K562 (cell line): ENCODE measurements around the gene SHISA8. TPM values are rescaled to one million over a fixed set of nuclear protein-coding genes. Genes with fewer than 3 reads are reported as not detected.

ENCODE experiments used
- ATAC-seq: fragments of 200-7000 bp; cut with Tn5 transposase; 3 replicates; pipeline ENCODE4 v1.9.1; 2020; ENCODE audit warnings: moderate library complexity
- BruUV-seq: library from RNA; stranded (reverse); fragments of 400-500 nt; replicated peaks from 2 replicates; lab custom pipeline; 2021; lab: Mats Ljungman, UMichigan
- CTCF ChIA-PET: fragments of 300-600 bp; formaldehyde crosslinking; extraction: SDS; loops from one replicate; lab custom pipeline; 2021; ENCODE audit warnings: low intra/inter-chr PET ratio; lab: Yijun Ruan, JAX
- POLR2A ChIA-PET: fragments of 300-600, 350-650 bp; sonication (Branson Sonifier 250); formaldehyde crosslinking; extraction: SDS; loops from one replicate; lab custom pipeline; 2021; ENCODE audit warnings: antibody characterized with exemption, inconsistent platforms; lab: Yijun Ruan, JAX
- DNase-seq, 4 experiments: peaks; one replicate each; pipeline versions ENCODE4 v3.0.0 to v3.0.0-alpha.2; 2011 to 2018; ENCODE audit warnings: low spot score in 3 of 4, mixed read lengths in 3 of 4; ENCODE audit errors: extremely low read depth in 1 of 4
- FAIRE-seq: peaks from 2 replicates; lab custom pipeline; 2011; peaks lifted over from hg19 to GRCh38; lab: Jason Lieb, UNC
- H2AFZ ChIP-seq: 2 replicates; pipeline ENCODE4 v1.6.0; 2011; ENCODE audit warnings: low read depth, low read length, control low read depth, inconsistent platforms
- H3K27ac ChIP-seq: fragments of 200-600 bp; 3 replicates; pipeline ENCODE4 v1.8.0; 2011; ENCODE audit warnings: low read depth, mild to moderate bottlenecking, control low read depth, inconsistent platforms, low read length, moderate library complexity, mixed read lengths; ENCODE audit errors: extremely low read depth
- H3K27me3 ChIP-seq, 2 experiments: fragments of 300-600 bp in 1 of 2; 2 replicates in 1 of 2; 3 replicates in 1 of 2; pipeline versions ENCODE4 v1.6.0 to v1.8.0; 2011; ENCODE audit warnings: inconsistent platforms in 2 of 2, low read length in 2 of 2, mild to moderate bottlenecking in 1 of 2, mixed read lengths in 1 of 2, moderate library complexity in 1 of 2; ENCODE audit not compliant: control insufficient read depth in 2 of 2, insufficient read depth in 2 of 2
- H3K36me3 ChIP-seq: fragments of 300-600 bp; 3 replicates; pipeline ENCODE4 v1.8.0; 2011; ENCODE audit warnings: mild to moderate bottlenecking, low read length, inconsistent platforms; ENCODE audit not compliant: control insufficient read depth, insufficient read depth
- H3K4me1 ChIP-seq, 2 experiments: fragments of 200-600 bp in 1 of 2; replicated peaks in 1 of 2; 2 replicates in 1 of 2; 3 replicates in 1 of 2; pipeline versions ENCODE4 v1.5.1 to v1.8.0; 2011; ENCODE audit warnings: inconsistent platforms in 2 of 2, low read length in 2 of 2, mild to moderate bottlenecking in 1 of 2, mixed read lengths in 1 of 2, moderate library complexity in 1 of 2; ENCODE audit not compliant: control insufficient read depth in 2 of 2, insufficient read depth in 2 of 2
- H3K4me2 ChIP-seq: 2 replicates; pipeline ENCODE4 v1.6.1; 2011; ENCODE audit warnings: low read length, control low read depth, inconsistent platforms, mixed read lengths; ENCODE audit not compliant: insufficient read depth
- H3K4me3 ChIP-seq: fragments of 200-600 bp; sonication (generic), shearing (Covaris generic); 2 replicates; pipeline ENCODE4 v1.5.1; 2016; ENCODE audit warnings: control low read depth, inconsistent platforms
- H3K79me2 ChIP-seq: fragments of 200-600 bp; 3 replicates; pipeline ENCODE4 v1.8.0; 2011; ENCODE audit warnings: low read length, inconsistent platforms; ENCODE audit not compliant: control insufficient read depth, insufficient read depth
- H3K9ac ChIP-seq, 2 experiments: 2 replicates each; pipeline versions ENCODE4 v1.6.0 to v1.6.1; 2011; ENCODE audit warnings: low read depth in 2 of 2, low read length in 2 of 2, control low read depth in 1 of 2, inconsistent platforms in 1 of 2, mild to moderate bottlenecking in 1 of 2, mixed read lengths in 1 of 2; ENCODE audit not compliant: insufficient read depth in 1 of 2
- H3K9me1 ChIP-seq: one replicate; pipeline ENCODE4 v1.6.0; 2011; ENCODE audit warnings: inconsistent platforms, mild to moderate bottlenecking, low read length, moderate library complexity; ENCODE audit not compliant: control insufficient read depth, insufficient read depth
- H3K9me3 ChIP-seq: replicated peaks from 2 replicates; pipeline ENCODE4 v1.5.1; 2011; ENCODE audit warnings: low read depth, low read length, inconsistent platforms; ENCODE audit not compliant: control insufficient read depth, insufficient read depth
- H4K20me1 ChIP-seq: replicated peaks from 2 replicates; pipeline ENCODE4 v1.6.1; 2011; ENCODE audit warnings: low read length, inconsistent platforms, mixed read lengths; ENCODE audit not compliant: control insufficient read depth, insufficient read depth
- CHD1 ChIP-seq: fragments of 200-600 bp; sonication (generic); IDR thresholded peaks from one replicate; pipeline ENCODE4 v1.6.1; 2012; ENCODE audit warnings: mild to moderate bottlenecking, moderate library complexity, low read length, inconsistent platforms
- HCFC1 ChIP-seq: IDR thresholded peaks from 2 replicates; pipeline ENCODE4 v1.6.1; 2012; ENCODE audit warnings: low read depth, low read length, improper control_type of control experiment
- MEF2D ChIP-seq: conservative IDR thresholded peaks from 2 replicates; pipeline ENCODE4 v1.6.1; 2016; ENCODE audit warnings: low read depth, missing genetic modification characterization, missing compliant biosample characterization
- NCOA1 ChIP-seq: fragments of 450-650 bp; IDR thresholded peaks from 2 replicates; pipeline ENCODE4 v1.6.1; 2016; ENCODE audit warnings: low read depth
- RAD51 ChIP-seq: fragments of 450-650 bp; IDR thresholded peaks from 2 replicates; pipeline ENCODE4 v1.7.1; 2016; ENCODE audit warnings: low read depth, mild to moderate bottlenecking, borderline replicate concordance
- WGBS: fragments of 100-300 bp; shearing (Covaris generic); methylation state at CpG from one replicate; pipeline ENCODE4 v1.1.6; 2016; ENCODE audit warnings: low coverage, mixed read lengths; ENCODE audit not compliant: insufficient coverage; ENCODE audit errors: missing lambda C conversion rate; 5-methylcytosine and 5-hydroxymethylcytosine counted together
- in situ Hi-C: fragments of 300-500 bp; cut with MboI; formaldehyde crosslinking; loops from 4 replicates; pipeline ENCODE4 v1.15.0; 2018; ENCODE audit warnings: inconsistent platforms, mixed read lengths
- intact Hi-C: fragments of 100-400 bp; cut with micrococcal nuclease; formaldehyde crosslinking; loops from 2 replicates; pipeline ENCODE4 v1.14.2; 2022
- polyA plus RNA-seq, 8 experiments: library from polyadenylated mRNA; depleted of rRNA in 4 of 8; stranded (reverse) in 5 of 8; unstranded in 3 of 8; fragments of >200 nt; fragmentation: Nextera tagmentation in 2 of 8; fragmentation: Illumina TruSeq in 1 of 8; extraction: Ambion mirVana in 2 of 8; extraction: Trizol in 1 of 8; gene quantifications; 2 replicates each; pipeline versions ENCODE4 v1.2.1 to v1.2.3, GENCODE V29; 2011 to 2014; ENCODE audit warnings: inconsistent platforms in 1 of 8, missing spikeins in 1 of 8
- total RNA-seq, 7 experiments: library from RNA; depleted of rRNA in 6 of 7; stranded (reverse); fragments of >200 nt in 6 of 7; fragmentation: Illumina TruSeq in 2 of 7; extraction: Trizol in 2 of 7; gene quantifications; 2 replicates each; pipeline versions ENCODE4 v1.2.1 to v1.2.3, GENCODE V29; 2011 to 2021; ENCODE audit warnings: low replicate concordance in 1 of 7
- TF ChIP-seq, protein P1 (sequence below): sonication (generic); formaldehyde crosslinking; IDR thresholded peaks from 2 replicates; pipeline ENCODE4 v1.8.1; 2023; ENCODE audit warnings: missing genetic modification reagents, mild to moderate bottlenecking, borderline replicate concordance

Gene SHISA8
- total and polyA plus RNA-seq, 9 of the 15 experiments (the other 6 are each of a cell fraction or from before 2014, with no cell fraction given) = 0.07 to 3.3 (median 1.1) TPM; not detected in 4

DNA sequence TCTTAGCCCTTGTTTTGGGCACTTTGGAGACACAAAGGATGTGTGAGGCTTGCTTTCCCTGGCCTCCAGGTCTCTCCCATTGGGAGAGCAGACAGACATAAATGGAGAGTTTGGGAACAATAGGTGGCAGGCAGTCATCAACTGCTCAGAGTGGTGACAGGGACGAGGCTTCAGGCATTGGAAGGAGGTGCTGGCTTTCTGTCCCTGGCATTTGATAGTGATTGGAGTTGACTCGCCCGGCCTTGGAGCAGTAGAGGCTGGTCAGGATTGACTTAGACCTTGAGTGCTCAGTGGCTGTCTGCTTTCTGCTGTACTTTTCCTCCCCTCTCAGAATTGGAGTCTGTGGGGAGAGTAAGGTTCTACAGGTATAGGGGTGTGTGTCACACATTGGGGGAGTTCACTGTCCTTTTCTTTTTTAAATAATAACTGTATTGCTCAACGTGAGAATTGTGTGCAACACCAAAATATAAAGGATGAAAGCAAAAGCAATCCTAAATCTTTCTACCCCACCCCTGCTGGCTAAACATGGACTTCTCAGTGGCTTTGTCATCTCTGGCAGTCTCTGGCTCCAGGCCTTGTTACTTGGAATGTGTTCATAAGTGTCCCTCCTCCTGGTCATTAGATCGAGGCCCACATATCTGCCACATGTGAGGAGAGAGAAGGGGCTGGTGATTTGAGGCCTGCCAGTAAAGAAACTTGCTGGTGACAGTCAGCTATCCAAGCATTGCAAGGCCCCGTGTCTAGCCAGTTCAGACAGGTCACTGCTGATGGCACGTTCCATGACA, 21.1 kb downstream of the SHISA8 start:
- Histone ChIP-seq H3K79me2 (no peaks in the 10 kb centered on the region; the same call in 2 of the 3 replicates), H2AFZ (no peak overlapping the region), H3K27me3 (no peaks in the 10 kb centered on the region), H3K9me1 (no peaks in the 10 kb centered on the region), H4K20me1 (no peaks in the 10 kb centered on the region), H3K36me3 (peaks cover 80% of the 10 kb centered on the region; the same call in 2 of the 3 replicates), H3K4me2 (no peak overlapping the region), H3K9ac (no peak overlapping the region), H3K4me1 (no peaks in the 10 kb centered on the region; a peak in 1 of 5 replicates), H3K4me3 (no peak overlapping the region), H3K27ac (no peak overlapping the region), H3K9me3 (no peaks in the 10 kb centered on the region)
- FAIRE-seq (no peak), ATAC-seq (no peak), DNase-seq (no peak)
- TF ChIP-seq NCOA1 (no peak), MEF2D (tag) (no peak), CHD1 (no peak), HCFC1 (no peak), RAD51 (no peak)
- TF ChIP-seq, protein P1, sequence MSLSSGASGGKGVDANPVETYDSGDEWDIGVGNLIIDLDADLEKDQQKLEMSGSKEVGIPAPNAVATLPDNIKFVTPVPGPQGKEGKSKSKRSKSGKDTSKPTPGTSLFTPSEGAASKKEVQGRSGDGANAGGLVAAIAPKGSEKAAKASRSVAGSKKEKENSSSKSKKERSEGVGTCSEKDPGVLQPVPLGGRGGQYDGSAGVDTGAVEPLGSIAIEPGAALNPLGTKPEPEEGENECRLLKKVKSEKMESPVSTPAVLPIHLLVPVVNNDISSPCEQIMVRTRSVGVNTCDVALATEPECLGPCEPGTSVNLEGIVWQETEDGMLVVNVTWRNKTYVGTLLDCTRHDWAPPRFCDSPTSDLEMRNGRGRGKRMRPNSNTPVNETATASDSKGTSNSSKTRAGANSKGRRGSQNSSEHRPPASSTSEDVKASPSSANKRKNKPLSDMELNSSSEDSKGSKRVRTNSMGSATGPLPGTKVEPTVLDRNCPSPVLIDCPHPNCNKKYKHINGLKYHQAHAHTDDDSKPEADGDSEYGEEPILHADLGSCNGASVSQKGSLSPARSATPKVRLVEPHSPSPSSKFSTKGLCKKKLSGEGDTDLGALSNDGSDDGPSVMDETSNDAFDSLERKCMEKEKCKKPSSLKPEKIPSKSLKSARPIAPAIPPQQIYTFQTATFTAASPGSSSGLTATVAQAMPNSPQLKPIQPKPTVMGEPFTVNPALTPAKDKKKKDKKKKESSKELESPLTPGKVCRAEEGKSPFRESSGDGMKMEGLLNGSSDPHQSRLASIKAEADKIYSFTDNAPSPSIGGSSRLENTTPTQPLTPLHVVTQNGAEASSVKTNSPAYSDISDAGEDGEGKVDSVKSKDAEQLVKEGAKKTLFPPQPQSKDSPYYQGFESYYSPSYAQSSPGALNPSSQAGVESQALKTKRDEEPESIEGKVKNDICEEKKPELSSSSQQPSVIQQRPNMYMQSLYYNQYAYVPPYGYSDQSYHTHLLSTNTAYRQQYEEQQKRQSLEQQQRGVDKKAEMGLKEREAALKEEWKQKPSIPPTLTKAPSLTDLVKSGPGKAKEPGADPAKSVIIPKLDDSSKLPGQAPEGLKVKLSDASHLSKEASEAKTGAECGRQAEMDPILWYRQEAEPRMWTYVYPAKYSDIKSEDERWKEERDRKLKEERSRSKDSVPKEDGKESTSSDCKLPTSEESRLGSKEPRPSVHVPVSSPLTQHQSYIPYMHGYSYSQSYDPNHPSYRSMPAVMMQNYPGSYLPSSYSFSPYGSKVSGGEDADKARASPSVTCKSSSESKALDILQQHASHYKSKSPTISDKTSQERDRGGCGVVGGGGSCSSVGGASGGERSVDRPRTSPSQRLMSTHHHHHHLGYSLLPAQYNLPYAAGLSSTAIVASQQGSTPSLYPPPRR (CRISPR knock-in tag) = no peak
- ChIA-PET POLR2A (interaction anchor here (0.9 to 1.2 kb wide), 2 partner anchors 11 to 14 kb away, joined by 3 to 5 read pairs; no protein-coding TSS in a partner anchor), CTCF (no interaction called here)
- intact Hi-C loops = no loop called here
- 89% methylated on average over 5 of the region's 7 CpGs for WGBS
- no TSS peak for BruUV-seq
- in situ Hi-C loops = no loop called here
